Measurements from ENCODE around the gene MGAT5B.

The MGAT5B gene

GRCh38 chr17:76995387-76996105 is 127.3 kb downstream of the MGAT5B start:
- TF ChIP-seq SIN3A (IDR thresholded peaks at IDR 0.05; ENCODE audit: borderline replicate concordance, insufficient read depth, low read length) (no peak), TAF1 (IDR thresholded peaks at IDR 0.05; ENCODE audit: borderline replicate concordance, insufficient read depth, low read length) (no peak), REST (IDR thresholded peaks at IDR 0.05; ENCODE audit: insufficient read depth in 1 of 2, low read depth in 2 of 2, low read length in 2 of 2) (no peak), POLR2AphosphoS5 (IDR thresholded peaks at IDR 0.05; ENCODE audit: low read depth, low read length) (no peak), FOXP2 (optimal IDR thresholded peaks at IDR 0.05; ENCODE audit: borderline replicate concordance, extremely low read depth, extremely low read length, insufficient read depth) (no peak)

- TF ChIP-seq REST (IDR thresholded peaks at IDR 0.05; ENCODE audit: insufficient read depth in 1 of 2, low read depth in 2 of 2, low read length in 2 of 2) = no peak
- no peak for TF ChIP-seq POLR2AphosphoS5 (IDR thresholded peaks at IDR 0.05; ENCODE audit: low read depth, low read length)
- no peak for TF ChIP-seq FOXP2 (optimal IDR thresholded peaks at IDR 0.05; ENCODE audit: borderline replicate concordance, extremely low read depth, extremely low read length, insufficient read depth)
- no peak for TF ChIP-seq SIN3A (IDR thresholded peaks at IDR 0.05; ENCODE audit: borderline replicate concordance, insufficient read depth, low read length)
- TF ChIP-seq TAF1 (IDR thresholded peaks at IDR 0.05; ENCODE audit: borderline replicate concordance, insufficient read depth, low read length) = no peak
Measured at GRCh38 chr17:76996741-76997694, 128.8 kb downstream of the MGAT5B start.

GRCh38 chr17:76997981-76998531 is 129.9 kb downstream of the MGAT5B start:
- TF ChIP-seq FOXP2 (optimal IDR thresholded peaks at IDR 0.05; ENCODE audit: borderline replicate concordance, extremely low read depth, extremely low read length, insufficient read depth) = no peak
- no peak for TF ChIP-seq POLR2AphosphoS5 (IDR thresholded peaks at IDR 0.05; ENCODE audit: low read depth, low read length)
- no peak for TF ChIP-seq REST (IDR thresholded peaks at IDR 0.05; ENCODE audit: insufficient read depth in 1 of 2, low read depth in 2 of 2, low read length in 2 of 2)
- TF ChIP-seq TAF1 (IDR thresholded peaks at IDR 0.05; ENCODE audit: borderline replicate concordance, insufficient read depth, low read length) = no peak
- no peak for TF ChIP-seq SIN3A (IDR thresholded peaks at IDR 0.05; ENCODE audit: borderline replicate concordance, insufficient read depth, low read length)

- TF ChIP-seq FOXP2 (optimal IDR thresholded peaks at IDR 0.05; ENCODE audit: borderline replicate concordance, extremely low read depth, extremely low read length, insufficient read depth) (no peak), POLR2AphosphoS5 (IDR thresholded peaks at IDR 0.05; ENCODE audit: low read depth, low read length) (no peak), TAF1 (IDR thresholded peaks at IDR 0.05; ENCODE audit: borderline replicate concordance, insufficient read depth, low read length) (no peak), SIN3A (IDR thresholded peaks at IDR 0.05; ENCODE audit: borderline replicate concordance, insufficient read depth, low read length) (no peak), REST (IDR thresholded peaks at IDR 0.05; ENCODE audit: insufficient read depth in 1 of 2, low read depth in 2 of 2, low read length in 2 of 2) (no peak)
Measured at GRCh38 chr17:76998839-76999238, 130.6 kb downstream of the MGAT5B start.

Data from PFSK-1 (cell line).